LNCAP (cell line): ENCODE results near the gene NTRK2.

ENCODE experiments used
- CTCF ChIP-seq: fragments of 450-650 bp; IDR thresholded peaks from 2 replicates; pipeline ENCODE4 v1.5.1; 2017; ENCODE audit warnings: mild to moderate bottlenecking

NTRK2 gene

DNA sequence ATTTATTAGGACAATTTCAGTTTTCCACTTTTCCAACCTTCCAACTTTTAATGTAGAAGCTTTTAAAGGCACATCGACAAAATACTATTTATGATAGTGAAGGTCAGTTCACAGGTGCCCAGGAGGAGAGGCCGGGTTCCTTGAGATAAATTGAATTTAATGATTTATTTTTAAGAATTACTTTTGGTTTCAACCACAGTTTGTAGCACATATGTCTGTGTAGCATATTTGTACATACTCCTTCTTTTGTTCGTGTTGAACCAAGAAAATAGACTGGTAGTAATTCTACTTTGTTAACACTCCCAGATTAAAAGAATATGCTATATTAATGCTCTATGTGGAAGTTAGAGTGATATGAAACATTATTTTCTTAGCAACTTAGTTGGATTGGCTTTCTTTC is 46.7 kb downstream of the NTRK2 start:
- TF ChIP-seq CTCF, result no peak

GRCh38 chr9:84718476-84718875 is 48.9 kb downstream of the NTRK2 start:
- no peak for TF ChIP-seq CTCF

DNA sequence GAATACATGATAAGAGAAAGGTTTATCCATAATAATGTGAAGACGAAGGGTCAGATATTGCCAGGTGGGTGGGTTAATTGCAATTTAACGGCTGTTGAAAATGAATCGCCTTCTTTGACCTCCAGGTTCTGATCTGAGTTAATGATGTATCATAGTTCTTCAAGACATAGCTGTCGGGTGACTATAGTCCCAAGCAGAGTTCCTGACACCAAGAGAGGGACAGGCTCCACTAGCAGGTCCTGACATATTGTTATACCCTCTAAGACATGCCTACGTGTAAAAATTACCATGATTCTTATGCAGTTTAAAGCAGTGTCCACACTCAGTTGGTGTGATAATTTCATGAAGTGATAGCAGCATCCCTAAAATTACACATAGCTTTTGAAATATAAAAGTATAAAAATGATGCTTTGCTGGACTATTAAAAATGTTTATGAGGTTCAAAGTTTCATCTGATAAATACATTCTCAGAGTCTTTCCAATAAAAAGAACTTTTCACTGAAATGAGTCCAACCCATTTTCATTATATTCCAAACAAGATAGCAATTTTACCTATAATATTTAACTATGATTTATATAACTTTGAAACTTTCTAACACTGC is 53.0 kb downstream of the NTRK2 start:
- TF ChIP-seq CTCF, result no peak

GRCh38 chr9:84723426-84723825 is 53.9 kb downstream of the NTRK2 start:
- TF ChIP-seq CTCF, result no peak

DNA sequence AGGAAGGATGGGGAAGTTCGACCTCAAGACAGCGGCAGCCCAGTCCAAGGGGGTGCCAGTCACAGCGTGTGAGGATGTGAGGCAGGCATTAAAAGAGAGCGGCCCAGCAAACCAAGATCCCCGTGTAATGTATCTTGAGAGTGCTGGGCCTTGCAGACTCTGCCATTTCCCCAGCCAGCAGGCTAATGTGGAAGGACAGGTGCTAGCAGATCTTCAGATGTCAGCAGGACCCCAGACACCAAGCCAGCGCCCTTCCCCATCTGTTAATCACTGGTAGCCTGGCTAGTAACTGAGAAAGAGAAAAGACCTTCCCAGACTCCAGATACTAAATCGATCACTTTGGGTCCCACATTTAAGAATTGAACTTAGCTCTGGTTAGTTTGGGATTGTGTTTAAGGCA is 62.2 kb downstream of the NTRK2 start:
- TF ChIP-seq CTCF, result no peak

- TF ChIP-seq CTCF, result no peak
These were observed 66.6 kb downstream of the NTRK2 start for GRCh38 chr9:84736081-84736480.

GRCh38 chr9:84736536-84736935 is 67.0 kb downstream of the NTRK2 start:
- TF ChIP-seq CTCF, result no peak

DNA sequence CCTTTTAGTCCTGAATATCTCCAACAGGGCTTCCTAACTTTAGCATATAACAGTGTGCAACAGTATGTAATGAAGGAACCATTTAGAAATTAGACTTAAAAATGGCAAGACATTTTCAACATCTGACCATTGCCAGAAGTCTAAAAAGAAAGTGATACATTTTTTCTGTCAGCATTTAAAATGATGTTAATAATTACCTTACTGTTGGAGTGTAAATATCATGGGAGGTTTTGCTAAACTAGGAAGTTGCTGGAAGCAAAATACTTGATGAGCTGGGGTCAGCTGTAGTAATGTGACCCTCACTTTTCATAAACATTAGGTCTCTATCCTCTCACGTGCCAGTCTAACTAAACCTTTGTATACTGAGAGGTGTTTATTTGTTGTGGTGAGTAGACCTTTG is 68.8 kb downstream of the NTRK2 start:
- no peak for TF ChIP-seq CTCF
